Fibroblast of the aortic adventitia (primary cell): Measurements from ENCODE around the gene TCF12. TPM values are rescaled to one million over a fixed set of nuclear protein-coding genes. Genes with fewer than 3 reads are reported as not detected.

Source experiments
- DNase-seq: peaks from one replicate; pipeline ENCODE4 v3.0.0-alpha.2; 2010; ENCODE audit warnings: low read depth
- H3K4me3 ChIP-seq: 2 replicates; pipeline ENCODE4 v1.5.1; 2011; ENCODE audit warnings: low read depth, mild to moderate bottlenecking, control low read depth, low read length, moderate library complexity
- CTCF ChIP-seq: IDR thresholded peaks from 2 replicates; pipeline ENCODE4 v1.5.1; 2011; ENCODE audit warnings: mild to moderate bottlenecking, low read length, control low read depth, inconsistent platforms; ENCODE audit not compliant: insufficient read depth
- total RNA-seq: library from RNA; depleted of rRNA; stranded (reverse); fragments of >200 nt; gene quantifications from 2 replicates; pipeline ENCODE4 v1.2.3, GENCODE V29; 2012; ENCODE audit warnings: low replicate concordance

The TCF12 gene
- total RNA-seq, 1 donor = 89.2 TPM

GRCh38 chr15:57069423-57069822 is 151.0 kb downstream of the TCF12 start:
- TF ChIP-seq CTCF = no peak
- H3K4me3 ChIP-seq = no peak overlapping the region

GRCh38 chr15:57070674-57071073 is 152.2 kb downstream of the TCF12 start:
- no peak for TF ChIP-seq CTCF
- no peak overlapping the region for H3K4me3 ChIP-seq
- no peak for DNase-seq

More at GRCh38 chr15:57069423-57069822, 151.0 kb downstream of the TCF12 start:
- DNase-seq = no peak

- H3K4me3 ChIP-seq = no peak overlapping the region
- no peak for TF ChIP-seq CTCF
- DNase-seq = no peak
Observed at GRCh38 chr15:57079446-57079845, 161.0 kb downstream of the TCF12 start.

- TF ChIP-seq CTCF = no peak
- DNase-seq = no peak
- H3K4me3 ChIP-seq = no peak overlapping the region
Observed at GRCh38 chr15:57079931-57080620, 161.6 kb downstream of the TCF12 start.

- TF ChIP-seq CTCF = no peak
- DNase-seq = peak; percentile 56
- no peak overlapping the region for H3K4me3 ChIP-seq
Observed at GRCh38 chr15:57082054-57082728, 163.7 kb downstream of the TCF12 start.

GRCh38 chr15:57084192-57084591 is 165.7 kb downstream of the TCF12 start:
- DNase-seq = no peak
- TF ChIP-seq CTCF = no peak
- H3K4me3 ChIP-seq = no peak overlapping the region
